ENCODE measurements around the gene UBE2E1.

The UBE2E1 gene

DNA sequence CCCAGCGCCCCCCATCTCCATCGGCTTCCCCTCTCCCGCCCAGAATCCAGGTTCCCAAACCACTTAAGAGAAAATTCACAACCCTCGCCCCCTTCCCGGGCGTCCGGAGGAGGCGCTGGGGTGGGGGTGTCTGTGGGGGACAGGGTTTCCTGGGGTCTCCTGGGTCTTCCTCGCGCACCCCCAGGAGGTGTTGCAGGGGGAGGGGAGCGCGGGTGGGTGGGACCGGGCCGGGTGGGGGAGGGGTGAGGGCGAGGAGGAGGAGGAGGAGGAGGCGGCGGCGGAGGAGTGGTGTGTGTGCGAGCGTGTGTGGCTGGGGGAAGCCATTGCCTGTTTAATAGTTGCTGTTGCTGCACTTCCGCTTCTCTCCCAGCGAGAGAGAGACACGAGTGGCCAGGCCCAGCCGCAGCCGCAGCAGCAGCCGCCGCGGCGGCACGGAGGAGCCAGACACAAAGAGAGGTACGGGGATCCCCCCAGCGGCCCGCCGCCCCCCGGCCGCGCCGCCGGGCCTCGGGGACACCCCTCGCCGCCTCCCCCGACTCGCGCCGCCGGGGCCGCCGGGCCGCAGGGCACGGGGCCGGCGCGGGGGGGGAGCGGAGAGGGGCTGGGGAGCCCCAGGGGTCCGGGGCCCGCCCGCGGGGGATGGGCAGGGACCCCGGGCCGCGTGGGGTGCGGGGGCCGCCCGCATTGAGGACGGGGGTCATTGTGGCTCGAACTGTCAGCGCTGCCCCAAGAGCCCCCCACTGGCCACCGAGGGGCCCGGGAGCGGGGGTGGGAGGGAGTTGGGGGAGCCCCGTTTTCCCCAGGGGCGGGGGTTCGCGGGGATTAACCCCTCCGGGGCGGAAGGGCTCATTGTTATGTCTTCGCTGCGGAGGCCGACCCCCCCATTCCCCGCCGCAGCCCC lies at the start of gene UBE2E1:
Gene UBE2E1 (plus strand): TSS at position 323 of the 901 bp plus-strand sequence. CDS start 1,315 bp downstream, outside the sequence.
- peak; percentile 54 for DNase-seq

DNA sequence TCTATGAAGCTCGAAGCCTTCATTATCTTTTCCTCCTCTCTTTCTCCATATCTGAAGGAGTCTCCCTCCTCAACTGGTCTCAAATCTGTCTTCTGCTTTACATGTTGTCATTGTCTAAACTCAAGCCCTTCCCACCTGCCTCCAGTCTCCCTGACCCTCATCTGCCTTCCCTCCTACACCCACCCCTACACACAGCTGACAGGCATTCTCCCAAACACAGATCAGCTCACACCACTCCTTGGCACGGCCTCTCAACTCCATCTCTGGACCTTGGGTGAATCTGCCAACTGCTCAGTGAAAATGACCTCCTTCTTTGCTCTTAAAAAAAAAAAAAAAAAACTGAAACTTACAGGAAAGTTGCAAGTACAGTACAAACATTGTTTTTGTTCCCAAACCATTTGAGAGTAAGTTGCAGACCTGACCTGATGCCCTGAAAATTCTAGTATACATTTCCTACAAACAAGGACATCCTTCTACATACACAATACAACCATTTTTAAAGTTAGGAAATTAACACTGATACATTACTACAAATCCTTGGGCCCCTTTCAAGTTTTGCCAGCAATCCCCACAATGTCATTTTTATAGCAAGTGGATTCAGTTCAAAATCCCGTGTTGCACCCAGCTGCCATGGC lies 49.4 kb upstream of the UBE2E1 start:
- DNase-seq: no peak

DNA sequence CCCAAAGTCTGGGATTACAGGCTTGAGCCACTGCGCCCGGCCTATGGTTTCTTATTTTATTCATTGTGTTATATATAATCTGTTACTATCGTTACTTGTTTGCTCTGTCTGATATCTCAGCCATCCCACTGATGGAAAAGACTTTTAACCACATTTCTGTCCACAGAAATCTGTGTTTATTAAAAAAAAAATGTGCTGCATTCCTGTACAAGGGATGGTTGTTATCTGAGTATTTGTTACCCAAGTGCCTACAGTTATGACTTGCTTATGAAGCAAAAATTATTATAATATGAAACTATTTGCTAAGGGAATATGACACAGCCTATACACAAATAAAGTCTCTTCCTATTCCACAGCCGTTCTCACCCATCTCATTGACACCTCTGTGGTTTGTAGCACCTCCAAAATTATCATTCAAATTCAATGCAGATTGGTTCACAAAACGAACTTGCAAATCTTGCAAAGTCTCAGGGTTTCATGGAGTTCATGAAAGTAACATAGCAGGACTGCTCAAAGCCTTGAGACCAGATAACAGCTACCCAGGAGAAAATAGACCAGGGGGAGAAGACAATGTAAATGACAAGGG lies 47.4 kb upstream of the UBE2E1 start:
- DNase-seq: no peak

DNA sequence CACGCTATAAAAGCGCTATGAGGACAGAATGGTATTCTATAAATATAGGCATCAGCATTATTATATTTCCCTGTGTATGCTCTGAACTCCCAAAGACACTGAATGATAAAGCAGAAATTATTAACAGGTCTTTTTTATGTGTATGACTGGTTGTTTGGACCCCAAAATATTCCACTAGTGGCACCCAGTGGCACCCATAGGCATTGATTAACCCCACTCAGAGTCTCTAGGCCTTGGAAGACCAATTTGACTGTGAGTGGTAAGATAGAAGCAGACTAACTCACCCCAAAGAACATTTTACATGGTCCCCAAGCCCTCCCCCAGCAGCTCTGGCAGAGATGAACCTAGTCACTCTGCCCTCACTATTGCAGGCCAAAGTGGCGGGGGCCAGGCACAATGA lies 45.4 kb upstream of the UBE2E1 start:
- no peak for DNase-seq

DNA sequence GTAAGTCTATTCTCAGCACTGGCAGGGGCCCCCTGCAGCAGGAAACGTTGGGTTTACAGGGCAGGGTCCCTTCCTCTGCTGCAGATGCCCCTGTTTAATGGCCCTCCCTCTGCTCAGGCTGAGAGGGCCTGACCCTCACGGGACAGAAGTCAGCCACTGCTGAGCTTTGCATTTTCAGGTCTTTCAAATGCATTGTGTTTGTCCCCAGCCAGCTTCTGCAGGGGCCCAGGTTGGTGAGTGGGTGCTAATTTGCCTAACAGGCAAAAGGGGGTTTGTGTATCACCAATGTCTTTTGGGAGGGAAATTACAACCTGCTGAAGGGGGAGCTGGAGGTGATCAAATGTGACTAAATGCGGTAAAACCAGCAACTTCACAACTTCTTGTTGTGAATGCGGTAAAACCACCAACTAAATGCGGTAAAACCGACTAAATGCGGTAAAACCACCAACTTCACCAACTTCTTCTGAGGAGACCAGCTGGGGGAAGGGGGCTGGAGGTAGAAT lies 44.8 kb upstream of the UBE2E1 start:
- DNase-seq: no peak

DNA sequence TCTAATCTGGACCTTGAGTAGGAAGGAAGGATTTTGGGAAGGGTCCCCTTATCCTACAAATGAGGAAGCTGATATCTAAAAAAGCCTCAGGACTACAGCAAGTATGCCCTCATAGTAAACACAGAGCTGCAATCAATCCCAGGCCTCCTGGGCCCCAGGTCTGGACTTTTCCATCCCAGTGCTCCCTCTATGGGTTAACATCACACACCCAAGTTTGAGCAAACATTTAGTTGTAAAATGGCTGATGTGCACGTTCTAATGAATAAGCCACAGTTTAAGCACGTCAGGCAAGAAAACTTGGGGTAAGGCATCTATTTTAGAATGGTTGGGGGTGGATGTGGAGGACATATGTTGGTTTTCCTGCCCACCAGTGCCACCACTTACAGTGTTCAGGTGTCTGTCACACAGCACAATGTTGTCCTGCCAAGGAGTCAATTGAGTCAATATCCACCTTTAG lies 44.3 kb upstream of the UBE2E1 start:
- DNase-seq: no peak

DNA sequence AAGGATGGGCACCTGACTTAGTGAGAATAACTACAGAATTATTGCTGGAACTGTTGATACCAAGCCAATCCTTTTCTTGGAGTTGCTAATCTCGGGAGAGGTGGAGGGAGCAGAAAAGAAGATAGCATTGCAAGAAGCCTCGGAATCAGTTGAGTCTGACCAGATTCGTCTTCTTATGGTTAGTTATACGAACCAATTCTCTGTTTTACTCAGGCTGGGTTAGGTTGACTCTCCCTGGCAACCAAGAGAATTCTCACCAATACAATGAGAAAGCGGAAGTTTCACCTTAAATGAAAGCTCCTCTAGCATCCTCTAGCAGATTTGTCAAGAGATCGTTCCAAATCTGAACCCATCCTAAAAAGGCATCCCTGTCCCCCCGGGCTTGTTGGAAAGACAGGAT lies 43.5 kb upstream of the UBE2E1 start:
- no peak for DNase-seq

DNA sequence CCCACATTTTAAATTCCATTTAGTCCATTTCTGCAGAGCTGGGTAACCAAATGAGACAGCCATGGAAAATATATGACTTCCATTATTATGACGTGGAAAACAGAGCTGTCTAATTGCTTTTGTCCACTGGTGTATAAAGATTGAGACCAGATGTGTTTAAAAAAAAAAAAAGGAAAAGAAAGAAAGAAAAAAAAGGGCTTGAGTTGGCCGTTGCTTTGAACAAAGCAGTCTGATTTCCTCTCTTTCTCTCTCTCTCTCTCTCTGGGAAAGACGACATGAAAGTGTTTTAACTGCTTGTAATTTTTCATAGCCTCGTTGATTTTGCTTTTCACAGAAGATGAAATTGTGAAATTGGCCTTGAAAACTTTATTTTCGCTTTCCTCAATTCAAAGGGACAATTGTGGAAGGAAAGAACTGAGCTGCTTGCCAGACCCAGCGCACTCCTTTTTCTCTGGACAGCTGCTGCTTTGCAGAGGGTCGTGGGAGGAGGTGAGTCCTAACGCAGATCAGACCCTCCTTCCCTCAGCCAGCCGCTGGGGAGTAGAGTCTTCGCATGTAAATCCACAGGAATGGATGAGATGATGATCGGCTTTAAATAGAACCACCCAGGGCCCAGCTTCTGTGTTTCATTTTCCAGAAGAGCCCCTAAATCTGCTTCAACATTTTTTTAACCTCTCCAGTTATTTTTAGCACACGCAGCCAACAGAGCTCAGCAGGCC lies 42.8 kb upstream of the UBE2E1 start:
- DNase-seq: no peak

DNA sequence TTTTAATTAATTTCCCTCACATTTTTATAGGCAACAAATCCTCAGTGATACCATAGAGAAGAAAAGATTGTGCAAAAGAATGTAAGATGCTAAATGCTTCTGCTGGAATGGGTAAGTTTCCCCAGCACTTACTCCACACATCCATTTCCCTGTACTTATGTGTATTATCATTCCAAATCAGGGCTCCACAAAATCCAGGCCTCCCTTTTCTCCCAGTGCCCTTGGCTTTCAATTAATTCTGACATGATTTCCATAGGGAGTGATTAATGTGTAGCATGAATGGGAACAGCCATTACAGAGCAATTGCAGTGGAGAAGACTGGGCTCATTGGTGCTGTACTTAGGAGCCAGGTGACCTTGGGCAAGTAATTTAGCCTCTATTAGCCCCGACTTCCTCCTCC lies 41.3 kb upstream of the UBE2E1 start:
- no peak for DNase-seq

DNA sequence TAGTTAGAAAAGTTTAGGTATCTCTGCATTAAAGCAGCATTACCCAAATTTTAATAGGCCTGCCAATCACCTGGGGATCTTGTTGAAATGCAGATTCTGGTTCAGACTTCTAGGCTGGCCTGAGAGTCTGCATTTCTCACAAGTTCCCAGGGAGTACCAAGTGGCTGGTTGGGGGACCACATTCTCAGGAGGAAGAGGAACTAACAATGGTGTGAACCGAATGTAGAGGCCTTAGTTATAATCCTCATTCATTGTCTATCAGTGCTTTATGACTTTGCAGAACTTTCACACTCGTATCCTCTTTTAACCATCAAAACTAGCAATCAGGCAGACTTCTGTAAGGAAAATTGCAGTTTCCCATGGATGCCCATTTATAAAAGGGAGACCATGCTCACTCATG lies 38.2 kb upstream of the UBE2E1 start:
- no peak for DNase-seq

DNA sequence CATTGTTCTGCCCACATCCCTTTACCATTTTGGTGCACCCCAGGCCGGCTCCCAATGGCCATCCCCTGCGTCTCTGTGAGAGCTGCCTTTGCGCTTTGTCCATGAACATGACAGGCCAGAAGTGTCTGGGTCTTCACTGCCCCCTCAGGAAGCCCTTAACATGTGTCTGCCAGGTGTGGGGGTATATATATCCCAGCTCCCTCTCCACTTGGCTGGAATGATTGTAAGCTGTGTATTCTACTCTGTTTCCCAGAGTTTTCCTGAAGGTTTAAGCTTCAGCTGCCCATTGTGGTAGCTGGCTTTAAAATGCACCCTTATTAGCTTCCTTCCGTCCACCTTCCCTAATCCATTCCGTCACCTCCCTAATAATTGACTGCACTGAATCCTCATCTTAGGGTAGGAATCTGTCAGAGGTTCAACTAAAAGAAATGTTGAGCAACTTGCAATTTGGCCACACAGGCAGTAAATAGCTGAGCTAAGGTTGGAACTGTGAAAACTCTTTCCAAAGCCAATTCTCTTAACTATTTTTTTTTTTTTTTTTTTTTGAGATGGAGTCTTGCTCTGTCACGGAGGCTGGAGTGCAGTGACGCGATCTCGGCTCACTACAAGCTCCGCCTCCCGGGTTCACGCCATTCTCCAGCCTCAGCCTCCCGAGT lies 30.4 kb upstream of the UBE2E1 start:
- DNase-seq: no peak

DNA sequence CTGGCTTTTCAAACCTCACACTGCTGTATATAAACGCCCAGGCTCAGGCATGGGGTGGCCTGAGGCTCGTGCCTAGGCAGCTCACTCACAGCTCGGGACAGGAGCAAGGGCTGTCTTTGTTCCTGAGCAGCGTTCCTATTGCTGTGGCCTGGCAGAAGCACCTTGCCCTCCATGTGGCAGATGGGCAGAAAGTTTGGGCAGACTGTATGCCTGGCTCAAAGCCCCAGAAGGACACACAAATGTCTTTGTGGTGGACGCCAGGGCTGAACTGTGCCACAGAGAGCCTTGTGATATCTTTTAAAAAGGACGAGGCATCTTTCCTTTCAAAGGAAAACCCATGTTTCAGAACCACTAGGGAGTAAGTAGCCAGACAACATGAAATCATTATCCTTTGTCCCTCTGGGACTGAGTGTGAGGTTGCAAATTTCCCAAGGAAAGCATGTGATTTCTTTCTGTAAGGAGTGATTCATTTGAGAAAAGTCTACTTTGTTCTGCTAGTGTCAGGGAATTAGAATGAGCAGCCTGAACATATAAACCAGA lies 29.3 kb upstream of the UBE2E1 start:
- DNase-seq: no peak

DNA sequence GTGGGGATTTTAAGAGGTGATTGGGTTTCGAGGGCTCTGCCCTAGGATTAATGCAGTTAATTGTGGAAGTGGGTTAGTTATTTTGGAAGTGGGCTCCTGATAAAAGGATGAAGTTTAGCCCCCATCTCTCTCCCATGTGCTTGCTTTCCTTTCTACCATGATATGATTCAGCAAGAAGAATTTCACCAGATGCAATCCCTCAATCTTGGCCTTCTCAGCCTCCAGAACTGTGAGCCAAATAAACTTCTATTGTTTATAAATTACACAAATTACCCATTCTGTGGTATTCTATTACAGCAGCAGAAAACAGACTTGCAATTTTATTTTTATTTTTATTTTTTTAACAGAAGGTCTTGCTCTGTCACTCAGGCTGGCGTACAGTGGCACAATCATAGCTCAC lies 27.3 kb upstream of the UBE2E1 start:
- no peak for DNase-seq

DNA sequence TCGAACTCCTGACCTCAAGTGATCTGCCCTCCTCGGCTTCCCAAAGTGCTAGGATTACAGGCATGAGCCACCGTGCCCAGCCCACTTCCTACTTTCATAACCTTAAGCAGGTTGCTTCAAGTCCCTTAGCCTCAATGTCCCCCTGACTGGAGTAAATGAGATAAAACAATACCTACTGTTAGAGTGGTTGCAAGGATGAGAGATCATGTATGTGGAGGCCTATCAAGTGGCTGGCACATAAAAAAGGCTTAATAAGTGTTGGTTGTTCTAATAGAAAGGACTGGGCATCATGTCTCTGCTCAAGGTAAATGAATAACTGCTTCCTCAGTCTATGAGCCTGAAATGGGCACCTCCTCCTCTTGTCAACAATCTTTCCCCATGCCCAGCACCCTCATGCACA lies 25.9 kb upstream of the UBE2E1 start:
- DNase-seq: no peak

DNA sequence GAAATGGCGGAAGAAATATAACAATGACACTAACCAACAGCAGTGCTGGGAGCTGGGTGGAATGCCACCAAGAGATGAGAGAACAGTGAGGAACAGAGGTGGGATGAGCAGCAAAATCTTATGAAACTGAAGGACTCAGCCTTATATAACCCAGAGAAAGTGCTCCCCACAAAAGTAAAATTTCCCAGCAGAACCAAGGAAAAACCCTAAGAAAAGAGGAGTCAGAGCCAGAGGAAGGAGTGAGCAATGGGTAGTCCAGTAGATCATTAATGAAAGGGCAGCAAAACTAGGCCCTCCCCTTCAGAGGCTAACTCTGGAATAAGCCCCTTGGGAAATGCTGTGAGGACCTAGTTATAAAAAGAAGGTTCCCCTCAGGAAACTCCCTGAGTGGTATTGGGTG lies 24.7 kb upstream of the UBE2E1 start:
- DNase-seq: no peak

DNA sequence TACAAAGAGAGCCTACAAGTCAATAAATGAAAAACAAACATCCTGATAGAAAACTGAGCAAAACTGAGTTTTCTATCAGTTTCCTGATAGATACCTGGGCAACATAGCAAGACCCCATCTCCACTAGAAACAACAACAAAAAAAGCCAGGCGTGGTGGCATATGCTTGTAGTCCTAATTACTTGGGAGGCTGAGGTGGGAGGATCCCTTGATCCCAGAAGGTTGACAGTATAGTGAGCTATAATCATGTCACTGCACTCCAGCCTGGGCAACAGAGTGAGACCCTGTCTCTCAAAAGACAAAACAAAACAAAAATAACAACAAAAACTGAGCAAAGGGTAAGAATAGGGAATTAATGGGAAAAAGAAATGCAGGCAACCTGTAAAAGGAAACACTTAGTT lies 23.9 kb upstream of the UBE2E1 start:
- no peak for DNase-seq

DNA sequence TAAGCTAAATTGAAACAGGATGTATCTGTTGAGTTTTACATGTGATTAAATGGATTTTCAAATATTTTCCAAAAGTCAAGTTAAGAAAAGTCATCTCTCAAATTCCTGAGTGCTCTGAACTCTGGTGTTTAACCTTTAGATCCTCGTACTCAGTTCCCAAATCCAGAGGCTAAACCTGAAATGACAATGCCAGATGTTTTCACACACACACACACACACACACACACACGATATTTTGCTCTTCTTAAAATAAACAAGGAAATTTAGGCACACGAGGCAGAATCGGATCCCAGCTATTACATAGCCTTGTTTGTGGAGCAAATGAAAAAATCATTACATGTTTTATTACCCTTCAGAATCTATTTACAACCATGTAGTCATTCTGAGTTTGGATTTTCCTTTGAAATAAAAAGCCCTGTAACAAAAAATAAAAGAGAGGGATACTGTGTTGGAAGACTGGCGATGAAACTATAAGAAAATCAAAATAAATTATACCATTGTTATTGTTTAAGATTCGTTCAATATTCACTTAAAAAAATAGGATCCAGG lies 20.6 kb upstream of the UBE2E1 start:
- DNase-seq: no peak

DNA sequence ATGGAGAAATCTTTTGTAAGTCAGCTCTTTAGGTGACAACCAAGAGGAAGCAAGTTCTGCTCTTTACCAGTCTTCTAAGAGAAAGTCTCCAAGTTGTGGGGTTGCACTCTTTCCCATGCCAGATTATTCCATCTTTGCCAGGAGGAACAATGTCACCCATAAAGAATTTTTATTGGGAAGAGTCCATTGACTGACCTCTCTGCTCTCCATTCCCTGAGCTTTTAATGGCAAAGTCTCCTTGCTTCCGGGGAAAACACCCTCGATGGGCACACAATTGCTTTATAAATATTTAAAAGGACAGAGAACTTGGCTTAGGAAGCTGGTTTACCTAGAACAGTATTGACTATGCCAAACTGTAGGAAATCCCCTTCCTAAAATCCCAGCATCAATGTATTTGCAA lies 19.9 kb upstream of the UBE2E1 start:
- no peak for DNase-seq

DNA sequence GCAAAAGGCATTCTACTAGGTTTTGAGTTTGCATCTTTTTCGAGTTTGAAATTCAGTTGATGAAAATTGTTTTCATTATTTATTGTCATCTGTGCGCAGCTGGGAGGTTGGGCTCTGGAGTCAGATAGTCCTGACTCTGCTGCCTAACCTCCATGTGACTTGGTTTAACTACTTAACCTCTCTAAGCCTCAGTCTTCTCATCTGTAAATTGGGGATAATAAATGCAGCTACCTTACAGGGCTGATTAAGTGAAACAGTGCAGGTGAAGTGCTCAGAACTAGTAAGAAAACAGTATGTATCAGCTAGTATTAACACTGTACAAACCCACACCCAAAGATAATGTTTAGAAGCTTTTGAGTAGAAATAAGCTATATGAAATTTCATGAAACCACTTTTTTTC lies 14.1 kb upstream of the UBE2E1 start:
- DNase-seq: no peak

DNA sequence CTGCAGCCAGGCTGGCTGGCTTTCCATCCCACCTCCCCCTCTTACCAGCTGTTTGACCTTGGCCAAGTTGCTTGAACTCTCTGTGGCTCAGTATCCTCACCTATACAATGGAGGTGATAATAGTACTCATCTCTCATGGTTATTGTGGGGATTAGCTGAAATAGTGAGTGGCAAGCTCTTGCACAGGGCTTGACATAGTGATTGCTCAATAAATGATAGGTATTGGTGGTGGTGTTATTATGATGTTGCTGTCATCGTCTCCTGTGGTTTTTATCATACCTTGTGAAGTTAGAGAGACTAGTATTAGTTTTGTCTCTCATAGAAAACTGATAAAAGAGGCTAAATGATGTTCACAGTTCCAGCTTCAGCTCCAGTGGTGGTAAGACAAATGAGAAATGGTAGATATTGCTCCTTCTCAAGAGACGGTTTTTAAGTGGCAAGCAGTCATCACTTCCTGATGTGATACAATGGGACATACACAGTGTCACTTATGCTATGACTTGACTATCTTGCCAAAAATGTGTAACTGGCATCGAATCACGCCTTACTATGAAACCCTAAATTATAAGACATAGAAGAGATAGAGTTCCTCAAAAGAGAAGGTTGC lies 12.1 kb upstream of the UBE2E1 start:
- no peak for DNase-seq

DNA sequence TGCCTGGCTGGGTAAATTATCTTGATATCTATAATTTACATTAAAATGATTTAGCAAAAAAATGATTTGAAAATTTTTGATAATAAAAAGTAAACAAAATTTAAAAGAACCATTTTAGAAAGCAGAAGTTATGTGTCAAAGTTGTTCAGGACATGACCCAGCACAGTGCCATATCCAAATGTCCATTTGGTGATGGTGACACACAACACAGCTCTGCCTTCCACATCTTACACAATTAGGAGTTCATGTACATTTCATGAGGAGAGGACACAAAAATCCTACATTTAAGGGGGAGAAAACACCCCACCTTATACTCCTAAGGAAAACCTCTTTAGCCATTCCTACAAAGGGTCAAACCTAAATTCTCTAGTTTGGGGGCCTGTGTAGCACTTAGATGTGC lies 10.7 kb upstream of the UBE2E1 start:
- DNase-seq: no peak

DNA sequence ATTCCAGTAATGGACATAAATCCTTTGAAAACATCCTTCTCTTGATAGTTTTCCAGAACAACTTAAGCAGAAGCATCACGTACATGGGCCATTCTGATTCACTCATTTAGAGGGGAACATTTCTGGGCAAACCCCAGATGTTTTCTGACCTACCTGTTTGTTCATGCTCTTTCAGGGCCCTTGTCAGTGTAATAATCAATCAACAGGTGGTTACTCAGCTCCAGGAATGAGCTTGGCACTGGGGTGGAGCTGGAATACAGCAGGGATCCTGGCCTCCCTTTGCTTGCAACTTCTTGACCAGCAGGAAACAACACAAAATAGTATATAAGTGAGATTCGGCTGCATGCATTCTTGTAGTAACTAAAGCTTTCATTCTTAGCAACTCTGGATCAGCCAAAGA lies 9.2 kb upstream of the UBE2E1 start:
- DNase-seq: no peak
